GM18498 (cell line): Measurements from ENCODE around the gene C8B.

Experiments used
- ATAC-seq: cut with Tn5 transposase; IDR thresholded peaks from one replicate; pipeline ENCODE4 v1.9.1; 2021; ENCODE audit warnings: mild to moderate bottlenecking, moderate library complexity; ENCODE audit not compliant: unreplicated experiment

Gene C8B

GRCh38 chr1:56965916-56966697, at the start of gene C8B:
C8B (minus strand) TSS chr1:56966015; CDS start chr1:56965948, 67 bp downstream.
- ATAC-seq: no peak

GRCh38 chr1:57015071-57015470, 49.3 kb upstream of the C8B start:
- ATAC-seq: no peak

- no peak for ATAC-seq
These were observed 47.7 kb upstream of the C8B start for GRCh38 chr1:57013522-57013921.

GRCh38 chr1:57012315-57012714, 46.5 kb upstream of the C8B start:
- no peak for ATAC-seq

- ATAC-seq: no peak
These were observed 44.7 kb upstream of the C8B start for GRCh38 chr1:57010511-57010910.

GRCh38 chr1:57007948-57008347, 42.1 kb upstream of the C8B start:
- ATAC-seq: no peak

- ATAC-seq: no peak
These were observed 41.7 kb upstream of the C8B start for GRCh38 chr1:57007472-57007871.

- ATAC-seq: no peak
These were observed 37.8 kb upstream of the C8B start for GRCh38 chr1:57003398-57004139.

- ATAC-seq: no peak
These were observed 29.7 kb upstream of the C8B start for GRCh38 chr1:56995414-56996100.

GRCh38 chr1:56993475-56993874, 27.7 kb upstream of the C8B start:
- no peak for ATAC-seq

GRCh38 chr1:56992318-56993125, 26.7 kb upstream of the C8B start:
- no peak for ATAC-seq

- no peak for ATAC-seq
These were observed 25.8 kb upstream of the C8B start for GRCh38 chr1:56991576-56991975.

GRCh38 chr1:56986397-56986796, 20.6 kb upstream of the C8B start:
- ATAC-seq: no peak

- no peak for ATAC-seq
These were observed 20.0 kb upstream of the C8B start for GRCh38 chr1:56985857-56986256.

- ATAC-seq: no peak
These were observed 17.7 kb upstream of the C8B start for GRCh38 chr1:56983484-56983883.

- no peak for ATAC-seq
These were observed 14.4 kb upstream of the C8B start for GRCh38 chr1:56979986-56980755.

- no peak for ATAC-seq
These were observed 13.0 kb upstream of the C8B start for GRCh38 chr1:56978819-56979218.

GRCh38 chr1:56977910-56978309, 12.1 kb upstream of the C8B start:
- ATAC-seq: no peak

- no peak for ATAC-seq
These were observed 9.6 kb upstream of the C8B start for GRCh38 chr1:56975446-56975845.
